ENCODE measurements around the gene MICALL2. TPM values are rescaled to one million over a fixed set of nuclear protein-coding genes. Genes with fewer than 3 reads are reported as not detected.

MICALL2 gene
- total RNA-seq, 1 donor from 2014 or later = 14.7 TPM

DNA sequence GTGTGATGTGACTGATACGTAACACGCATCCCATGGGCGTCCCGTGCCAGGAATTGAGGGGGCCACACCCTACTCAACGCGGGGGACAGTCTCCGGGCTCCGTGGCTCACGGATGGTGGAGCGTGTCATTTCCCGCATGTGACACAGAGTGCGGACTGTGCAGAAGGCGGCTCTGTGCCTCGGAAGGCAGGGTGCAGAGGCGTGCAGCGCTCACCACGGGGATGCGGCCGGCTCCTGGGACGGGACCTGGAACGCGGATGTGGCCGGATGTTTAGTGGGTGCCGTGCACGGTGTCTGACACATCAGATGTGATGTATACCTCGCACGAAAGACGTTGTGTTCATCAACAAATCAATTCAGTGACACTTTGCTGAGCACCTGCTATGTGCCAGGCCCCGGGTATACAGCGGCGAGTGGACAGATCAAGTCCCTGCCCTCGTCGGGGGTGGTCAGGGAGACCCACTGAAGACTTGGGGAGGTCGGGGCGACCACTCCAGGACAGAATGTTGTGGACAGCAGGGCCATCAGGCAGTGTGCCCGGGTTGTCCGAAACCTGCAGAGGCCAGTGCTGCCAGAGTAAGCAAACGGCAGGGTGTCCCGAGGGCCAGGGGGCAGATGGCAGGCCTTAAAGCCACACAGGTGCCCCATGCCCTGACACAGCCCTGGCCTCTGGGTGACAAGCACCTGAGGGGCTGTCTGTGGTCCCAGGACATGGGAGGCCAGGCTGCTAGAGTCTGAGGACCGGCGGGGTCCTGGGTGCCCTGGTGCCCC lies 38.1 kb downstream of the MICALL2 start:
- H3K27me3 ChIP-seq (ENCODE audit: control insufficient read depth, insufficient read depth, low read length) = peaks cover 39% of the 10 kb centered on the region
- no peak overlapping the region for H3K4me3 ChIP-seq (ENCODE audit: low read depth, low read length)
- TF ChIP-seq, protein P1, sequence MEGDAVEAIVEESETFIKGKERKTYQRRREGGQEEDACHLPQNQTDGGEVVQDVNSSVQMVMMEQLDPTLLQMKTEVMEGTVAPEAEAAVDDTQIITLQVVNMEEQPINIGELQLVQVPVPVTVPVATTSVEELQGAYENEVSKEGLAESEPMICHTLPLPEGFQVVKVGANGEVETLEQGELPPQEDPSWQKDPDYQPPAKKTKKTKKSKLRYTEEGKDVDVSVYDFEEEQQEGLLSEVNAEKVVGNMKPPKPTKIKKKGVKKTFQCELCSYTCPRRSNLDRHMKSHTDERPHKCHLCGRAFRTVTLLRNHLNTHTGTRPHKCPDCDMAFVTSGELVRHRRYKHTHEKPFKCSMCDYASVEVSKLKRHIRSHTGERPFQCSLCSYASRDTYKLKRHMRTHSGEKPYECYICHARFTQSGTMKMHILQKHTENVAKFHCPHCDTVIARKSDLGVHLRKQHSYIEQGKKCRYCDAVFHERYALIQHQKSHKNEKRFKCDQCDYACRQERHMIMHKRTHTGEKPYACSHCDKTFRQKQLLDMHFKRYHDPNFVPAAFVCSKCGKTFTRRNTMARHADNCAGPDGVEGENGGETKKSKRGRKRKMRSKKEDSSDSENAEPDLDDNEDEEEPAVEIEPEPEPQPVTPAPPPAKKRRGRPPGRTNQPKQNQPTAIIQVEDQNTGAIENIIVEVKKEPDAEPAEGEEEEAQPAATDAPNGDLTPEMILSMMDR (IDR thresholded peaks at IDR 0.05; ENCODE audit: insufficient read depth, low read length, poor library complexity, severe bottlenecking) = no peak
- H3K36me3 ChIP-seq (ENCODE audit: control insufficient read depth, insufficient read depth, low read length) = no peaks in the 10 kb centered on the region
- no peak for DNase-seq (ENCODE audit: low read depth)

DNA sequence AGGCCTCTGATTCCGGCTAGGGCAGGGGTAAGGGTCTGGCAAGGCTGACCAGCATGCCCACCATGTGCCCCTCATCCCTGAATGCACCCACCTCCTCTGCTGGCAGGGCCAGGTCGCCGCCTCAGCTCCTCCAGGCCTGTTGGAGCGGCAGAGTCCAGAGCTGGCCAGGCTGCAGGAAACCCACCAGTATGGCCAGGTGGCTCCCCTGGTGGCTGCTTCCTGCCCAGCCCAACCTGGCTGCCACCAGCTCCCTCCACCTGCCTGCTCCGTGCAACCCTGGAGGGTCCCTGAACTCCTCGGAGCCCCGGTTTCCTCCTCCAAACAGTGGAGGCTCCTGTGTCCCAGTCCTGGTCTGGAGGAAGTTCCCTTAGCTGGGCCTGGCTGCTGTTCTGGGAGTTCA lies 39.6 kb downstream of the MICALL2 start:
- Histone ChIP-seq H3K27me3 (ENCODE audit: control insufficient read depth, insufficient read depth, low read length) (peaks cover 34% of the 10 kb centered on the region), H3K36me3 (ENCODE audit: control insufficient read depth, insufficient read depth, low read length) (no peaks in the 10 kb centered on the region), H3K4me3 (ENCODE audit: low read depth, low read length) (no peak overlapping the region)
- DNase-seq (ENCODE audit: low read depth) = no peak
- TF ChIP-seq, protein P1 (IDR thresholded peaks at IDR 0.05; ENCODE audit: insufficient read depth, low read length, poor library complexity, severe bottlenecking) = no peak

DNA sequence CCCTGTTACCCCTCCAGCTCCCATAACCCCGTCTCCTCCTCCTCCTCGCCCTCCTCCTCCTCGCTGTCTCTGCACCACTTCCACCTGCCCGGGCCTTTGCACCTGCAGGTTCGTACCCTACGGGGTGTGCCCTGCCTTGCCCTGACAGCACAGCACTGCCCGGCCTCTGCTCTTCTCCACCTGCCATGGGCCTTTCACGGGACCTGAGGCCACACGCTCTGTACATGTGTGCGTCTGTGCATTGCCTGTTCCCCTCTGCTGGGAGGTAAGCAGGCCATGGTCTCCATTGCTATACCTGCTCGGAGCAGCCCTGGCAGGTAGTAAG lies 40.0 kb downstream of the MICALL2 start:
- DNase-seq (ENCODE audit: low read depth) = no peak
- peaks cover 30% of the 10 kb centered on the region for H3K27me3 ChIP-seq (ENCODE audit: control insufficient read depth, insufficient read depth, low read length)
- no peak overlapping the region for H3K4me3 ChIP-seq (ENCODE audit: low read depth, low read length)
- TF ChIP-seq, protein P1 (IDR thresholded peaks at IDR 0.05; ENCODE audit: insufficient read depth, low read length, poor library complexity, severe bottlenecking) = no peak
- no peaks in the 10 kb centered on the region for H3K36me3 ChIP-seq (ENCODE audit: control insufficient read depth, insufficient read depth, low read length)

DNA sequence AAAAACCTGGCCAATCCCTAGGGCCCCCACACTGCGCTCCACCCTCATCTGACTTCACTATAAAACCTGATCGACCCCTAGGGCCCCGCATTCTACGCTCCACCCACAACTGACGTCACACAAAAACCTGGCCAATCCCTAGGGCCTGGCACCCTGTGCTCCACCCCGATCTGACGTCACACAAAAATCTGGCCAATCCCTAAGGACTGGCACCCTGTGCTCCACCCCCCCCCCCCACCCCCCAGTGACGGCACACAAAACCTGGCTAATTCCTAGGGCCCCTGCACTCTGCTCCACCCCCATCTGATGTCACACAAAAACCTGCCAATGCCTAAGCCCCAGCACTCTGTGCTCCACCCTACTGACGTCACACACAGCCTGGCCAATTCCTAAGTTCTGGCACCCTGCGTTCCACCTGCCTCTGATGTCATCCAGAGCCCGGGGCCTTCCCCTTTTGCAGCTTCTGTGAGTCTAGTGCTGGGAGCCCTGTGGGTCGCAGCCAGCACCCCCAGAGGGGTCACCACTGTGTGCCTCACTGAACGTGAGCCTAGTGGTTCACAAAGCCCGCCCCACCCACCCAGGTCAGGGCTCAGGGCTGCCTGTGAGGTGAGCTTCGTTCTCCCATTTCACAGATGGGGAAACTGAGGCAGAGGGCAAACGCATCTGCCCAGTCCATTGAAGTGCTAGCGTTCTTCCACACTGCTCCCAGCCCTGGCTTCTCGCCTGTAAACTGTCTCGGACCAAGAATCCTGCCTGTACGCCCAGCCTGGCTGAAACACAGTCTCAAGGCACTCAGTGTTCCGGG lies 40.6 kb downstream of the MICALL2 start:
- no peaks in the 10 kb centered on the region for H3K36me3 ChIP-seq (ENCODE audit: control insufficient read depth, insufficient read depth, low read length)
- peaks cover 25% of the 10 kb centered on the region for H3K27me3 ChIP-seq (ENCODE audit: control insufficient read depth, insufficient read depth, low read length)
- no peak overlapping the region for H3K4me3 ChIP-seq (ENCODE audit: low read depth, low read length)
- DNase-seq (ENCODE audit: low read depth) = no peak
- TF ChIP-seq, protein P1 (IDR thresholded peaks at IDR 0.05; ENCODE audit: insufficient read depth, low read length, poor library complexity, severe bottlenecking) = no peak

DNA sequence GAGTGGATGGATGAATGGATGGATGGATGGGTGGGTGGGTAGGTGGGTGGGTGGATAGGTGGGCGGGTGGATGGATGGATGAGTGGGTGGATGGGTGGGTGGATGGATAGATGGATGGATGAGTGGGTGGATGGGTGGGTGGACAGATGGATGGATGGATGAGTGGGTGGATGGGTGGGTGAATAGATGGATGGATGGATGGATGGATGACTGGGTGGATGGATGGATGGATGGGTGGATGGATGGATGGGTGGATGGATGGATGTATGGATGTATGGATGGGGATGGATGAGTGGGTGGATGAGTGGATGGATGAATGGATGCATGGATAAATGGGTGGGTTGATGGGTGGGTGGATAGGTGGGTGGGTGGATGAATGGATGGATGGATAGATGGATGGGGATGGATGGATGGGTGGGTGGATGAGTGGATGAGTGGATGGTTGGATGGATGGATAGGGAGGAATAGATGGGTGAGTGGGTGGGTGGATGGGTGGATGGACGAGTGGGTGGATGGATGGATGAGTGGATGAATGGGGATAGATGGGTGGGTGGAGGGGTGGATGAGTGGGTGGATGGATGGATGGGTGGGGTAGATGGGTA lies 43.8 kb downstream of the MICALL2 start:
- H3K4me3 ChIP-seq (ENCODE audit: low read depth, low read length) = no peak overlapping the region
- H3K36me3 ChIP-seq (ENCODE audit: control insufficient read depth, insufficient read depth, low read length) = no peaks in the 10 kb centered on the region
- peaks cover 19% of the 10 kb centered on the region for H3K27me3 ChIP-seq (ENCODE audit: control insufficient read depth, insufficient read depth, low read length)
- TF ChIP-seq, protein P1 (IDR thresholded peaks at IDR 0.05; ENCODE audit: insufficient read depth, low read length, poor library complexity, severe bottlenecking) = no peak
- no peak for DNase-seq (ENCODE audit: low read depth)

Measured in kidney epithelial cell (primary cell).